CD4-positive, alpha-beta T cell (primary cell): ENCODE measurements around the gene PRTFDC1. TPM values are rescaled to one million over a fixed set of nuclear protein-coding genes. Genes with fewer than 3 reads are reported as not detected.
A peak's percentile ranks its signal among the peaks of the same experiment; 100 is the strongest.
"Not testable (repeated sequence)": the region's sequence is repeated elsewhere in the genome, so short reads cannot be mapped to it uniquely, and the experiment has no call there.

Experiments
- ATAC-seq: fragments of 200-7000 bp; cut with Tn5 transposase; one replicate; pipeline ENCODE4 v1.10.0; 2022; ENCODE audit warnings: mild to moderate bottlenecking; ENCODE audit not compliant: poor library complexity
- CTCF ChIA-PET: fragments of 350-600 bp; sonication (Branson Sonifier 250); formaldehyde crosslinking; loops from one replicate; lab custom pipeline; 2021; ENCODE audit warnings: antibody characterized with exemption, inconsistent platforms; lab: Charles Lee
- POLR2A ChIA-PET: fragments of 350-600 bp; sonication (Branson Sonifier 250); formaldehyde crosslinking; loops from one replicate; lab custom pipeline; 2021; ENCODE audit warnings: antibody characterized with exemption, inconsistent platforms; lab: Charles Lee
- DNase-seq, 14 experiments: peaks; one replicate each; pipeline ENCODE4 v3.0.0-alpha.2; 2013 to 2020; ENCODE audit warnings: mixed read lengths in 2 of 14
- H3K27ac ChIP-seq, 2 donors: one replicate each; pipeline versions ENCODE4 v1.5.1 to v1.7.0; 2013; ENCODE audit warnings: low read length in 2 of 2, low read depth in 1 of 2, mild to moderate bottlenecking in 1 of 2
- H3K27me3 ChIP-seq, 2 experiments: 1 replicate in 1 of 2; 2 replicates in 1 of 2; pipeline versions ENCODE4 v1.6.1 to v1.7.0; 2013; ENCODE audit warnings: low read length in 2 of 2, control low read depth in 1 of 2, mild to moderate bottlenecking in 1 of 2, moderate library complexity in 1 of 2; ENCODE audit not compliant: insufficient read depth in 2 of 2, control insufficient read depth in 1 of 2
- H3K36me3 ChIP-seq: one replicate; pipeline ENCODE4 v1.6.1; 2013; ENCODE audit warnings: low read length, control low read depth; ENCODE audit not compliant: insufficient read depth
- H3K4me1 ChIP-seq: one replicate; pipeline ENCODE4 v1.6.1; 2013; ENCODE audit warnings: low read length, control low read depth; ENCODE audit not compliant: insufficient read depth
- H3K4me3 ChIP-seq: one replicate; pipeline ENCODE4 v1.5.1; 2013; ENCODE audit warnings: mild to moderate bottlenecking, low read length, moderate library complexity
- H3K9me3 ChIP-seq, 2 experiments: 1 replicate in 1 of 2; 2 replicates in 1 of 2; pipeline versions ENCODE4 v1.6.1 to v1.7.0; 2013; ENCODE audit warnings: low read length in 2 of 2, mild to moderate bottlenecking in 2 of 2, control low read depth in 1 of 2, moderate library complexity in 1 of 2; ENCODE audit not compliant: control insufficient read depth in 1 of 2, insufficient read depth in 1 of 2
- H3K27ac Mint-ChIP-seq: one replicate; pipeline ENCODE4 v1.8.0; 2020; ENCODE audit warnings: mixed read lengths
- H3K27me3 Mint-ChIP-seq: one replicate; pipeline ENCODE4 v1.8.0; 2021; ENCODE audit warnings: mixed read lengths
- H3K36me3 Mint-ChIP-seq: one replicate; pipeline ENCODE4 v1.8.0; 2021; ENCODE audit warnings: low read depth, mixed read lengths
- H3K4me1 Mint-ChIP-seq: one replicate; pipeline ENCODE4 v1.8.0; 2021; ENCODE audit warnings: low read depth, mixed read lengths
- H3K4me3 Mint-ChIP-seq: one replicate; pipeline ENCODE4 v1.8.0; 2020; ENCODE audit warnings: mild to moderate bottlenecking, mixed read lengths
- H3K9me3 Mint-ChIP-seq: one replicate; pipeline ENCODE4 v1.8.0; 2020; ENCODE audit warnings: mixed read lengths
- CTCF ChIP-seq: fragments of 200-600 bp; IDR thresholded peaks from one replicate; pipeline ENCODE4 v1.8.0; 2022; ENCODE audit warnings: antibody characterized with exemption, mild to moderate bottlenecking
- intact Hi-C, 2 experiments: fragments of 100-400 bp; cut with DNase I in 1 of 2; cut with micrococcal nuclease in 1 of 2; formaldehyde crosslinking; loops; one replicate each; pipeline versions ENCODE4 v1.15.1 to v1.9.0; 2023 to 2025; cut with DNase I, micrococcal nuclease
- total RNA-seq, 174 experiments: library from RNA in 2 of 174; stranded (reverse) in 2 of 174; gene quantifications; one replicate each; pipeline ENCODE4 v1.2.3 and lab custom pipeline; 2021 to 2026

The PRTFDC1 gene
- total RNA-seq, 2 experiments from 2014 or later = 0.52 to 0.67 TPM

GRCh38 chr10:24920907-24921881 is 31.2 kb downstream of the PRTFDC1 start:
- Mint-ChIP-seq H3K4me1 (peaks cover 9% of the 10 kb centered on the region), H3K36me3 (no peaks in the 10 kb centered on the region), H3K27ac (no peak overlapping the region), H3K27me3 (no peaks in the 10 kb centered on the region), H3K9me3 (no peaks in the 10 kb centered on the region), H3K4me3 (no peak overlapping the region)
- ATAC-seq (no peak), DNase-seq (peak in 4 of 14 experiments; percentile 37 to 61 (median 46))
- Histone ChIP-seq H3K36me3 (no peaks in the 10 kb centered on the region), H3K4me3 (no peak overlapping the region), H3K27ac (no peak overlapping the region), H3K4me1 (peaks cover 5% of the 10 kb centered on the region), H3K9me3 (peaks cover 0 to 7% of the 10 kb centered on the region in 2 experiments), H3K27me3 (no peaks in the 10 kb centered on the region)
- POLR2A ChIA-PET = no interaction called here
- TF ChIP-seq CTCF = no peak
- intact Hi-C loops = no loop called here
- CTCF ChIA-PET = interaction anchor here (0.7 kb wide), 1 partner anchor 197 kb away, joined by 3 read pairs; no protein-coding TSS in a partner anchor

GRCh38 chr10:24920192-24920591 is 32.2 kb downstream of the PRTFDC1 start:
- H3K9me3 ChIP-seq, H3K9me3 Mint-ChIP-seq, H3K27ac Mint-ChIP-seq, ATAC-seq, H3K27me3 ChIP-seq, H3K27ac ChIP-seq, H3K4me3 Mint-ChIP-seq, H3K27me3 Mint-ChIP-seq, H3K36me3 ChIP-seq, DNase-seq, H3K4me1 ChIP-seq, H3K4me3 ChIP-seq, POLR2A ChIA-PET, CTCF ChIA-PET, intact Hi-C loops, H3K36me3 Mint-ChIP-seq, H3K4me1 Mint-ChIP-seq: not testable (repeated sequence)

- H3K9me3 Mint-ChIP-seq, H3K27me3 ChIP-seq, CTCF ChIA-PET, H3K9me3 ChIP-seq, H3K36me3 Mint-ChIP-seq, H3K36me3 ChIP-seq, H3K4me3 ChIP-seq, H3K4me3 Mint-ChIP-seq, H3K4me1 Mint-ChIP-seq, intact Hi-C loops, H3K4me1 ChIP-seq, ATAC-seq, H3K27me3 Mint-ChIP-seq, H3K27ac ChIP-seq, POLR2A ChIA-PET, H3K27ac Mint-ChIP-seq, DNase-seq: not testable (repeated sequence)
These were observed 32.8 kb downstream of the PRTFDC1 start for GRCh38 chr10:24919629-24920028.

- Mint-ChIP-seq H3K36me3 (no peaks in the 10 kb centered on the region), H3K9me3 (no peaks in the 10 kb centered on the region), H3K4me3 (no peak overlapping the region), H3K27me3 (no peaks in the 10 kb centered on the region), H3K27ac (no peak overlapping the region), H3K4me1 (peaks cover 9% of the 10 kb centered on the region)
- no peak for DNase-seq
- intact Hi-C loops = no loop called here
- CTCF ChIA-PET = no interaction called here
- ATAC-seq = no peak
- POLR2A ChIA-PET = no interaction called here
- no peak for TF ChIP-seq CTCF
- Histone ChIP-seq H3K36me3 (no peaks in the 10 kb centered on the region), H3K27me3 (no peaks in the 10 kb centered on the region), H3K4me3 (no peak overlapping the region), H3K4me1 (peaks cover 5% of the 10 kb centered on the region), H3K9me3 (peaks cover 0 to 4% of the 10 kb centered on the region in 2 experiments), H3K27ac (no peak overlapping the region)
These were observed 34.4 kb downstream of the PRTFDC1 start for GRCh38 chr10:24917979-24918378.
